SKM-1 treated with dmso at 0.1 percent for 144 hours (cell line): ENCODE results near the gene BANP.
"Not testable (repeated sequence)": the region's sequence is repeated elsewhere in the genome, so short reads cannot be mapped to it uniquely, and the experiment has no call there.

ENCODE experiments used
- DNase-seq: peaks from one replicate; lab custom pipeline; 2025; ENCODE audit not compliant: unreplicated experiment; lab: John Stamatoyannopoulos, UW

The BANP gene

GRCh38 chr16:87926246-87927194, 24.7 kb upstream of the BANP start:
- DNase-seq: no peak

- no peak for DNase-seq
Observed at GRCh38 chr16:87927195-87927562, 24.1 kb upstream of the BANP start.

GRCh38 chr16:87929986-87930385, 21.2 kb upstream of the BANP start:
- DNase-seq: no peak

- no peak for DNase-seq
Observed at GRCh38 chr16:87930456-87930855, 20.8 kb upstream of the BANP start.

GRCh38 chr16:87931504-87931903, 19.7 kb upstream of the BANP start:
- no peak for DNase-seq

- DNase-seq: not testable (repeated sequence)
Observed at GRCh38 chr16:87932475-87933139, 18.6 kb upstream of the BANP start.

GRCh38 chr16:87933140-87933495, 18.1 kb upstream of the BANP start:
- no peak for DNase-seq

- DNase-seq: not testable (repeated sequence)
Observed at GRCh38 chr16:87934752-87935425, 16.3 kb upstream of the BANP start.

- DNase-seq: not testable (repeated sequence)
Observed at GRCh38 chr16:87936016-87936374, 15.2 kb upstream of the BANP start.

- DNase-seq: no peak
Observed at GRCh38 chr16:87936375-87937230, 14.6 kb upstream of the BANP start, which contains the start of gene CA5A. CA5A (minus strand) TSS chr16:87936529; CDS start chr16:87936450, 79 bp downstream.

- not testable (repeated sequence) for DNase-seq
Observed at GRCh38 chr16:87937231-87937542, 14.0 kb upstream of the BANP start.

- DNase-seq: no peak
Observed at GRCh38 chr16:87938412-87938949, 12.8 kb upstream of the BANP start.

GRCh38 chr16:87939562-87940423, 11.4 kb upstream of the BANP start:
- DNase-seq: no peak

- no peak for DNase-seq
Observed at GRCh38 chr16:87942680-87943079, 8.6 kb upstream of the BANP start.

- no peak for DNase-seq
Observed at GRCh38 chr16:87945351-87946042, 5.7 kb upstream of the BANP start.

GRCh38 chr16:87946596-87947347, 4.5 kb upstream of the BANP start:
- DNase-seq: no peak

GRCh38 chr16:87947356-87948118, 3.7 kb upstream of the BANP start:
- no peak for DNase-seq

- no peak for DNase-seq
Observed at GRCh38 chr16:87948119-87948545, 3.1 kb upstream of the BANP start.
